SJCRH30 (cell line): ENCODE measurements around the gene CREB3L1. TPM values are rescaled to one million over a fixed set of nuclear protein-coding genes. Genes with fewer than 3 reads are reported as not detected.
A peak's percentile ranks its signal among the peaks of the same experiment; 100 is the strongest.

ENCODE experiments used
- DNase-seq, 2 experiments: peaks; one replicate each; pipeline ENCODE4 v3.0.0-alpha.2; 2015 to 2020
- H3K27ac ChIP-seq: fragments of 250-450 bp; sonication (Bioruptor Pico); 2 replicates; pipeline ENCODE4 v1.5.1; 2020; ENCODE audit warnings: mild to moderate bottlenecking, moderate library complexity
- H3K27me3 ChIP-seq: fragments of 250-450 bp; sonication (Bioruptor Pico); 2 replicates; pipeline ENCODE4 v1.5.1; 2020; ENCODE audit warnings: mild to moderate bottlenecking, moderate library complexity
- H3K36me3 ChIP-seq: fragments of 250-450 bp; sonication (Bioruptor Pico); 2 replicates; pipeline ENCODE4 v1.5.1; 2020; ENCODE audit warnings: mild to moderate bottlenecking, moderate library complexity
- H3K4me1 ChIP-seq: fragments of 250-450 bp; sonication (Bioruptor Pico); 2 replicates; pipeline ENCODE4 v1.5.1; 2020; ENCODE audit warnings: mild to moderate bottlenecking, moderate library complexity
- H3K4me3 ChIP-seq: fragments of 250-450 bp; sonication (Bioruptor Pico); 2 replicates; pipeline ENCODE4 v1.5.1; 2020; ENCODE audit warnings: mild to moderate bottlenecking, moderate library complexity
- H3K9me3 ChIP-seq: fragments of 250-450 bp; sonication (Bioruptor Pico); replicated peaks from 2 replicates; pipeline ENCODE4 v1.5.1; 2020; ENCODE audit warnings: mild to moderate bottlenecking, moderate library complexity
- total RNA-seq: library from RNA; depleted of rRNA; stranded (reverse); fragments of >200 nt; shearing (Covaris generic); gene quantifications from 2 replicates; pipeline ENCODE4 v1.2.3, GENCODE V29; 2014; rRNA removed

CREB3L1 gene
- total RNA-seq, 1 experiment from 2014 or later = 0.34 TPM

DNA sequence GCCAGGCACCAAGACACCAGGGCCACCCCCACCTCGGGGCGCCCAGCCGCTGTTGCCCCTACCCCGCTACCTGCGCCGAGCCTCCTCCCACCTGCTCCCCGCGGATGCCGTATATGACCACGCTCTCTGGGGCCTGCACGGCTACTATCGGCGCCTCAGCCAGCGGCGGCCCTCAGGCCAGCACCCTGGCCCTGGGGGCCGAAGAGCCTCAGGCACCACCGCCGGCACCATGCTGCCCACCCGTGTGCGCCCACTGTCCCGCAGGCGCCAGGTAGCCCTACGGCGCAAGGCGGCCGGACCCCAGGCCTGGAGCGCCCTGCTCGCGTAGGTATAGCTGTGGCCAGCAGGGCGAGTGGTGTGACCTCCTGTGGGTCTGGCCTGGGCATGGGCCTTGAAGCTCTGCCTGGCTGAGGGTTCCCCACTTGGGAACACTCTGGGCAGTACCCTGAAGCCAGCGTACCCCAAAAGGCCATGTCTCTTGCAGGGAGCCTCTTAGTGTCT lies 89.2 kb downstream of the CREB3L1 start:
- H3K27me3 ChIP-seq = no peaks in the 10 kb centered on the region
- H3K4me3 ChIP-seq = no peak overlapping the region
- H3K27ac ChIP-seq = peak overlapping the region; percentile 42; the same call in 1 of the 2 replicates
- no peaks in the 10 kb centered on the region for H3K9me3 ChIP-seq
- no peak for DNase-seq
- peaks cover 19% of the 10 kb centered on the region for H3K36me3 ChIP-seq
- peaks cover 44% of the 10 kb centered on the region for H3K4me1 ChIP-seq

DNA sequence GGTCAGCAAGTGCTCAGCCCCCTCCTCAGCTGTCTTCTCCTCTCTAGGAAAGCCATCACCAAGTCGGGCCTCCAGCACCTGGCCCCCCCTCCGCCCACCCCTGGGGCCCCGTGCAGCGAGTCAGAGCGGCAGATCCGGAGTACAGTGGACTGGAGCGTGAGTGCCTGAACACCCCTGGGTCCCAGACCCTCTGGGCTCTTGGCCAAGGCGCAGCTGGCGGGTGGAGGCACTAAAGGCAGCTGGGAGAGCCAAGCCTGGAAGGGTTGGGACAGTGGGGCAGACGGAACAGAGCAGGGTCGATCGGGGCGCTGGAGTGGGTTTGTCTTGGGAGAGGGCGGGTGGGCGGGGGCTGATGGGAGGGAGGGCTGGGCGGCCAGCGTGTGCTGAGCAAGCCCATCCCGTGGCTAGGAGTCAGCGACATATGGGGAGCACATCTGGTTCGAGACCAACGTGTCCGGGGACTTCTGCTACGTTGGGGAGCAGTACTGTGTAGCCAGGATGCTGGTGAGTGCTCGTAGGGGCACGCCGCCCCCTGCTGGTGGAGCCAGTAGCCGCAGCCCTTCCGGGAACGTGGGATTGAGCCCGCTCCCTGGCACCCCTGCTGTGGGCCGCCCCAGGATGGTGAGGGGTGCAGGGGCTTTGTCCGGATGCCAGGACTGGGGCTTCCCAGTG lies 89.9 kb downstream of the CREB3L1 start:
- DNase-seq = peak; percentile 89
- Histone ChIP-seq H3K27ac (peak overlapping the region; percentile 42; the same call in 1 of the 2 replicates), H3K4me1 (peaks cover 37% of the 10 kb centered on the region)

DNA sequence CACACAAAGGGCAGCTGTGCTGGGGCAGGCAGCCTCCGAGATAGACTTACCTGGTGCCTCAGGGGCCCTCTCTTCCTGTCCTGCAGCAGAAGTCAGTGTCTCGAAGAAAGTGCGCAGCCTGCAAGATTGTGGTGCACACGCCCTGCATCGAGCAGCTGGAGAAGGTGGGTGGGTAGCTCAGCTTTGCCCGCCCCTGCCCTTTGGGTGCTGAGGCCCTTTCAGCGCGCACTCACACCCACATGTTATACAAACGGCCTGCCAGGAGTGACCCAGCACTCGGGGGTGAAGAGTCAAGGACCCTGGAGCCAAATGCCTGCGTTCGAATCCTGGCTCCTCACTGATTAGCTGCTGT lies 90.4 kb downstream of the CREB3L1 start:
- no peak overlapping the region for H3K4me3 ChIP-seq
- no peak for DNase-seq
- H3K36me3 ChIP-seq = peaks cover 19% of the 10 kb centered on the region
- no peak overlapping the region for H3K27ac ChIP-seq
- H3K9me3 ChIP-seq = no peaks in the 10 kb centered on the region
- no peaks in the 10 kb centered on the region for H3K27me3 ChIP-seq
- peaks cover 32% of the 10 kb centered on the region for H3K4me1 ChIP-seq

More for the DNA sequence above, 89.9 kb downstream of the CREB3L1 start:
- Histone ChIP-seq H3K36me3 (peaks cover 19% of the 10 kb centered on the region), H3K9me3 (no peaks in the 10 kb centered on the region), H3K4me3 (no peak overlapping the region), H3K27me3 (no peaks in the 10 kb centered on the region)

DNA sequence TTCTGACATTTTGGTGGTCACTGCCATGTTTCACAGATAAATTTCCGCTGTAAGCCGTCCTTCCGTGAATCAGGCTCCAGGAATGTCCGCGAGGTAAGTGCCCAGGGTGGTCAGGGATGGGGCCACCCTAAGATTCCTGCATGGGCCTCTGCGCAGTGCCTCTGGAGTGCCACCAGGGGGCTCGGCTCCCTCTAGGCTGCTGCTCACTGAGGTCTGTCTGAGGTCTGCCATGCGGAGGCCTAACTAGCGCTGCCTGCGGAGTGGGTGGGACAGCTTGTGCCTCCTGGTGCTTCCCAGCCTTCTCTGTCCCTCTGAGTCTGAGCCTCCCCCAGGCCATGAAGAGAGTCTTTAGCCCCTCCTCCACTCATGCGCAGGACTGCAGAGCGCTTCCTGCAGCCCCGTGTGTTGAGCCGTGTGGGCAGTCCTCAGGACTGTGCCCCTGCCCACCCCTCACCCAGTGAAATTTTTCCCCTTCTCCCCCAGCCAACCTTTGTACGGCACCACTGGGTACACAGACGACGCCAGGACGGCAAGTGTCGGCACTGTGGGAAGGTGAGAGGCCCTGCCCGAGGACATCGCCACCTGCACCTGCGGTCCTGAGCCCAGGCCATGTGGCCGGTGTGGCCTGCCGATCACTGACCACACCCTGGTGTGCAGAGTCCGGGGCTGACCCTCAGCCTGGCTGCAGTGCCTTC lies 92.1 kb downstream of the CREB3L1 start:
- Histone ChIP-seq H3K36me3 (peaks cover 19% of the 10 kb centered on the region), H3K27me3 (no peaks in the 10 kb centered on the region), H3K4me1 (peaks cover 17% of the 10 kb centered on the region), H3K9me3 (no peaks in the 10 kb centered on the region), H3K27ac (no peak overlapping the region), H3K4me3 (no peak overlapping the region)
- DNase-seq = peak; percentile 80 to 85

DNA sequence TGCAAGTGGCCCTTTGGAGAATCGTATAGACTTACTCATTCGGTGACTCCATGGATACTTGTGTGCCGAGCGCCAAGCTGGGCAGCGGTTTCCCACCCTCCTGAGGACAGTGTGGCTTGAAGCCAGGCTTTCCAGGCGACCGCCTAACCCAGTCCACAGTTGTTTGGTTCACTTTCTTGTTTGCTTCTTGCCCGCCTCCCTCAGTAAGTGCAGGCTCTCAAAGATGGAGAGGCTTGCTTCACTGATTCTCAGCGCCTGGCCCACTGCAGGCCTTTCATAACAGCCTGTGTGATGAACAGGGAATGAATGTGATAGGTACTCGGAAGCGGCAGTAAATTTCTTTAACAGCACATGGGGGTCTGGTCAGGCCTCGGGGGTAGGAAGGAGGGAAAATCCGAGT lies 92.8 kb downstream of the CREB3L1 start:
- Histone ChIP-seq H3K27me3 (no peaks in the 10 kb centered on the region), H3K36me3 (peaks cover 21% of the 10 kb centered on the region), H3K9me3 (no peaks in the 10 kb centered on the region), H3K27ac (no peak overlapping the region), H3K4me1 (peaks cover 13% of the 10 kb centered on the region), H3K4me3 (no peak overlapping the region)
- DNase-seq = no peak

Other genes starting within 250 kb of the CREB3L1 start
- 12.8 and 17.3 TPM in 2 replicates for gene PHF21A, start 156.2 kb upstream of the CREB3L1 start, total RNA-seq
- gene DGKZ, start 69.8 kb downstream of the CREB3L1 start, total RNA-seq = 34.2 and 42.1 TPM in 2 replicates
- gene MDK, start 104.0 kb downstream of the CREB3L1 start, total RNA-seq = 122 and 142 TPM in 2 replicates
- 0.81 and 0.97 TPM in 2 replicates for gene CHRM4, start 114.1 kb downstream of the CREB3L1 start, total RNA-seq